Activated gamma-delta T cell treated with Interleukin-2 at 50 U/mL for 16 hours (primary cell): Measurements from ENCODE around the gene KCNQ1.
"Not testable (repeated sequence)": the region's sequence is repeated elsewhere in the genome, so short reads cannot be mapped to it uniquely, and the experiment has no call there.

Source experiments
- DNase-seq: peaks from one replicate; pipeline ENCODE4 v3.0.0-alpha.2; 2020

The KCNQ1 gene

GRCh38 chr11:2631161-2631560 lies 186.4 kb downstream of the KCNQ1 start:
- DNase-seq = no peak

- not testable (repeated sequence) for DNase-seq
Observed at GRCh38 chr11:2639763-2640162, 195.0 kb downstream of the KCNQ1 start.

- no peak for DNase-seq
Observed at GRCh38 chr11:2641623-2642022, 196.8 kb downstream of the KCNQ1 start.

- no peak for DNase-seq
Observed at GRCh38 chr11:2643746-2644145, 198.9 kb downstream of the KCNQ1 start.

GRCh38 chr11:2644844-2645778 lies 200.3 kb downstream of the KCNQ1 start:
- no peak for DNase-seq

- no peak for DNase-seq
Observed at GRCh38 chr11:2645779-2646118, 200.9 kb downstream of the KCNQ1 start.

- DNase-seq = no peak
Observed at GRCh38 chr11:2647167-2647566, 202.4 kb downstream of the KCNQ1 start.

- DNase-seq = no peak
Observed at GRCh38 chr11:2647953-2648352, 203.1 kb downstream of the KCNQ1 start.

GRCh38 chr11:2649400-2649799 lies 204.6 kb downstream of the KCNQ1 start:
- DNase-seq = no peak

- DNase-seq = no peak
Observed at GRCh38 chr11:2649848-2650247, 205.0 kb downstream of the KCNQ1 start.

GRCh38 chr11:2650343-2650867 lies 205.6 kb downstream of the KCNQ1 start:
- DNase-seq = no peak

- DNase-seq = no peak
Observed at GRCh38 chr11:2651054-2651617, 206.3 kb downstream of the KCNQ1 start.

- no peak for DNase-seq
Observed at GRCh38 chr11:2651826-2652271, 207.0 kb downstream of the KCNQ1 start.

- no peak for DNase-seq
Observed at GRCh38 chr11:2652333-2653197, 207.8 kb downstream of the KCNQ1 start.

GRCh38 chr11:2653198-2653551 lies 208.4 kb downstream of the KCNQ1 start:
- DNase-seq = no peak

- no peak for DNase-seq
Observed at GRCh38 chr11:2653930-2654739, 209.3 kb downstream of the KCNQ1 start.

- DNase-seq = no peak
Observed at GRCh38 chr11:2655016-2655719, 210.4 kb downstream of the KCNQ1 start.

GRCh38 chr11:2655834-2656622 lies 211.2 kb downstream of the KCNQ1 start:
- no peak for DNase-seq

- no peak for DNase-seq
Observed at GRCh38 chr11:2656859-2657258, 212.1 kb downstream of the KCNQ1 start.

GRCh38 chr11:2657697-2658284 lies 213.0 kb downstream of the KCNQ1 start:
- no peak for DNase-seq
